GM19351 (cell line): ENCODE results near the gene ZDHHC9.
A peak's percentile ranks its signal among the peaks of the same experiment; 100 is the strongest.

ENCODE experiments used
- ATAC-seq: cut with Tn5 transposase; IDR thresholded peaks from one replicate; pipeline ENCODE4 v1.9.1; 2021; ENCODE audit warnings: mild to moderate bottlenecking, moderate library complexity; ENCODE audit not compliant: unreplicated experiment

ZDHHC9 gene

DNA sequence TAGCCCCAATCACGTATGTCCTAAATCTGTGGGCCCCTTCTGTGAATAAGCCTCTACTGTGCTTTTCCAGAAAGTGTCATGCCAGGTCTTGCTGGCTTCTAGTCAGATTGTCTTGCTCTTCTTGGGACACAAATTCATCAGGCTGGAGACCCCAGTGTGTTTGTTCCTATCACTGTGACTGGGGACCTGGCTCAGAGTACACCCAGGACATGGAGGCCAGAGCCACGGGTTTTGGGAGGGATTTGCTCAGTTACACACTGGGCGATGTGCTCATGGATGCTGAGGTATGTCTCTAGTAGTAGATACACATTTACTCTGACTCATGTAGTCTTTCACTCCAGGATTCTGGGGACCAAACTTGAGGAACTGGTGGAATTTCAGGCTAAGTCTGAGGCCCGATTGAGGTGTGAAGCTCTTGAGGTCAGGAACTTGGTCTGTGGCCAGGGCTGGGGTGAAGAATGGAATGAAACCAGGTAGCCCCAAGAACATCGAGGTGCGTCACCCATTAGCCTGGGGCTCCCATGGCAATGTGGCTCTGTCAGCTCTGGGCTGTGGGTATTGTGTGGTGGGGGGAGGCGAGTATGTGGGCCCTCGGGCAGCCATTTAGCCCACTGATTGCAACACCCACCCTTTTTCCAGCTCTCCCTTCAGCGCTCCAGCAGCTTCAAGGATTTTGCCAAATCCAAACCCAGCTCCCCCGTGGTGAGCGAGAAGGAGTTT is 56.2 kb downstream of the ZDHHC9 start:
- ATAC-seq = no peak

- ATAC-seq = peak; percentile 84
Observed at GRCh38 chrX:129786210-129786651, 57.5 kb downstream of the ZDHHC9 start.

GRCh38 chrX:129785160-129785947 is 58.3 kb downstream of the ZDHHC9 start:
- no peak for ATAC-seq

- no peak for ATAC-seq
Observed at GRCh38 chrX:129784371-129784770, 59.3 kb downstream of the ZDHHC9 start.

GRCh38 chrX:129783291-129783713 is 60.4 kb downstream of the ZDHHC9 start:
- no peak for ATAC-seq

DNA sequence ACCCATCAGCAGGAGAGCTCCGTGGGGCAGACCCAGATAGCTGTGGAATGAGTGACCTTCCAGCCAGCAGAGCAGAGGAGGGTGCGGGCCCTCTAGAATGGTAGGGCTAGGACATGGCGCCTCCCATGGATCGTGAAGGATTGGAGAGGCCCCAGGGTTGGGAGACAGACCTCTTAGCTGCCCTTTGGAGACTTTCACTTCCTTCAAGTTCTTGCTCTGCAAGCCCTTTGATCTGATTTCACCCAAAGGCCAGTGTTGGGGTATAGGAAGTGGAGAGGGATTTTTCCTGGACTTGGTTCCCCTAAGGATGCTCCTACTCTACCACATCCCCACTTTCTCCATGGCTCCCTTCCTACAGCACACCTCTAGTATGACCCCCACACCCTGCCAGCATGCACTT is 61.0 kb downstream of the ZDHHC9 start:
- ATAC-seq = no peak

DNA sequence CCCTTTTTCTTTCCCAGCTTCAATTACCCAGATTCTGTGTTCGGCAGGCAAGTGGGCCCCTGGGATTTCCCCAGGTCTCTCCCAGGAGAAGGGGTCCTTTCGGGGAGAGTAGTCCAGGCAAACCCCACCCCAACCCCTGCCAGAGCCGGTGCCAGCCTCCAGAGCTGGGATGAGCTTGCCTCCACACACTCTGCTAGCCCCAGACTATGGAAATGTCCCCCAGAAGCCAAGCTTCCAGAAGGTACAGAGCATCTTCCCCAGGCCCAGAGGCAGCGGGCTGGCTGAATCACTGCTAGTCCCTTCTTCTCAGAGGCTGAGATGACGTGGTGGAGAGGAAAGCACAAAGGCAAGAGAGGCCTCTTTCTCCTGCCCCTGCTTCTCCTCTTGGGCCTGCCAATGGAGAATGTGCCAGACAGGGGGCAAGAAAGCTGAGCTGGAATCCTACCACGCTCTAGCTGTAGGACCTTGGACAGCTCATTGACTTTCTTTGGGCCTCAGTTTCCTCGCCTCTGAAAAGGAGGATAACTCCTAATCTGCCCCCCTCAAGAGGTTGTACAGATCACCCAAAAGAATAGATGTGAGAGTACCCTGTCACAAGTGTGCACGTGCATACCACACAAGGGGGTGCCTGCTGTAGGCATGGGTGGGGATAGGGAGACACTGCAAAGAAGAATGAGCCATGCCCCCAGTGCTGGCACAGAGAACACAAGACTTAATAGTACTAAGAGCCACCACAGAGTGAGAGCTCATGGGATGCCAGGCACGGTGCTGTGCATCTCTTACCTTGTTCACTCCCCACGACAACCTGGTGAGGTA is 61.8 kb downstream of the ZDHHC9 start:
- ATAC-seq = no peak

GRCh38 chrX:129781134-129781672 is 62.5 kb downstream of the ZDHHC9 start:
- ATAC-seq = peak; percentile 61

DNA sequence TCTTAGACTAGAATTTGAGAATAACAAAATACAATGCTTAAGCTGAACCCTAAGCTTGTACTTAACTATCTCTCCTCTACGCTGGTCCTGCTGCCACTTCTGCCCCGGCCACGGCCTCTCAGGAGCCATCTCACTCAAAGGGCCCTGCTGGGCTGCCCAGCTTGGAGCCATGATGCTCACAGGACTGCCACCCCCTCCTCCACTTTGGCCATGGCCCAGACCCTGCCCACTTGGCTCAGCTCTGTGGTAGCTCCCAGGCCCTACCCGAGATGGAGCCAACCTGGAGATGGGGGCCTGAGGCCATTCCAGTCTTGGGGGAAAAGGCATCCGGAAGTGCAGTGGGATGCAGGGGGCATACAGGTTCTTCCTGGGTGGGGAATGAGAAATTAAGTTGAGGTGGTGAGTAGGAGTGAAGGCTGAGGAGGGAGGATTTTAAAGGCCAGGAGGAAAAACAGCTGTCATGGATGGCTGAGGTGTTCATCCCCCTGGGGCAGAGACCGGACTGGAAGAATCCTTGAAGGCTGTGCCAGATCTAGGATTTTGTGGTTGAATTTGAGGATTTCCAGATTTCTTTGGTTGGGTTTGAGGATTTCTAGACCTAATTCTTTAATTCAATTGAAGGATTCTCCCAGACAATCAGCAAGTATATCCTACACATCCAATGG is 63.1 kb downstream of the ZDHHC9 start:
- ATAC-seq = no peak

DNA sequence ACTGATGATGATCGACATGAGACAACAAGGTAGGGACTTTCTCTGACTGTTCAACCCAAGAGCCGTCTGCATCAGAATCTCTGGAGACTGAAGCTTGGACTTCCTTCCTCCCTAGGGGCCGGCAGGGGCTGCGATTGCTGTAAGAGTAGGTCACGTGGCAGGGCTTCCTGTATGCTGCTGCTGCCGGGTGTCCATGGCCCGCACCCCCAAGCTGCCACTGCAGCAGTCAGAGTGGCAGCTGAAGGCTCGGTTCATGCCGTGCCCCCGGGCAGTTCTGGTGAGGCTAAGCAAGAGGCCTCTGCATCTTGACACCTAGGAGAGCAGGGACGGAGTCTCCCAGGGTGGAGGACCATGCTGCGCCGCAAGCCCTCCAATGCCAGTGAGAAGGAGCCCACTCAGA is 63.9 kb downstream of the ZDHHC9 start, which contains the start of gene SASH3:
Gene SASH3 (plus strand): TSS at position 203 of the 400 bp plus-strand sequence. CDS start 149 bp downstream, at position 352.
- peak; percentile 32 for ATAC-seq

DNA sequence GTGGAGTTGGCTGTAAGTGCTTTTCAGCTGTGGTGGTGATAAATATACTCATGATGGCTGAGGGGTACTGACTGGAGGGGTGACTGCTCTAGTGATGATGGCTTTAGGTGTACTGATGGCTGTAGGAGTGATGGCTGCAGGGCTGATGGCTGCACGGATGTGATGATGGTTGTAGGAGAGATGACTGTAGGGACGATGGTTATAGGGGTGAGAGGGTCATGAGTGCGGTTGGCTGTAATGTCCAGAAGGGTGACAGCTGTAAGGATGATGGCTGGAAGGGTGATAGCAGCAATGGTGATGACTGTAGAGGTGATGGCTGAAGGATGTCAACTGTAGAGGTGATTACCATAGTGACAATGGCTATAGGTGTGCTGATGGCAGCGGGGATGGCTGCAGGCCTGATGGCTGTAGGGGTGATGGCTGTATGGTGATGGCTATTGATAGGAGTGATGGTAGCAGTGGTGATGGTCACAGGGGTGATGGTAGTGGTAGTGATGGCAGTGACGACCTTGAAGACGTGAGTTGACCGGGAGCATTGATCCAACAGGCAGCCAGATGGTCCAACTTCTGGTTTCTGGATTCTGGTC is 64.5 kb downstream of the ZDHHC9 start:
- ATAC-seq = no peak

- ATAC-seq = peak; percentile 15
Observed at GRCh38 chrX:129777218-129778030, 66.3 kb downstream of the ZDHHC9 start.

DNA sequence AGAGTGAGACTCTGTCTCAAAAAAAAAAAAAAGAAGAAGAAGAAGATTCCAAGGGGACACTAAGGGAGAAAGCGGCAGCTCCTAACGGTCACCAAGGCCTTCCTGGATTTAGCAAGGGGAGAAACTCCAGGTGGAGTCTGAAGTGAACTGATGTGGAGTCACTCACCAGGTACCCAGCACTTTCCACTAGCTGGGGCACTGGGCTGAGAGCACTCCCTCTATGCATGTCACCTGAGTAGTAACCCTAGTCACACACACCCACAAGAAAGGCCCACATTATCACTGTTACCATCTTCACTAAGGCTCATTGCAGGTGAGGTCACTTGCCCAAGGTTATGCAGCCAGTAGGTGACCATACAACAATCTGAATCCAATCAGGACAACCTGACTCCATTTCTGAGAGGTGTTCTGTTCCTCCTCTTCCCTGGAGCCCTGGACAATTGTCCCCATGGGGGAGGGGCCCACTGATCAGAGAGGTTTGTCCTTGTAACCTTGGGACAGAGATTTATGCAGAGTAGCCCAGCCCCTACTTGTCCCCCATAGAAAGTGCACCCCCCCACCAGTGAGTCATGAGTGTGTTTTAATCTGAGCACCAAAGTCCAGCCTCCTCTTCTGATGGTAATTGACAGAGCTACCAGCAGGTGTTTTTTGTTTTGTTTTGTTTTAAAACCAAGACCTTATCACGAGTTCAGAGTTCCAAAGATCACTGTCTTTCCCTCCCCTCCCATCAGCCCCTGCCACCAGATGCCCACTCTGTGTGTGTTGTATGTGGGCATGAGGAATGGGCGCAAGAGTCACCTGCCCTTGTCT is 69.8 kb downstream of the ZDHHC9 start:
- ATAC-seq = no peak

GRCh38 chrX:129772796-129773431 is 70.8 kb downstream of the ZDHHC9 start:
- peak; percentile 72 for ATAC-seq

- ATAC-seq = no peak
Observed at GRCh38 chrX:129771266-129771995, 72.3 kb downstream of the ZDHHC9 start.

GRCh38 chrX:129769467-129770154 is 74.1 kb downstream of the ZDHHC9 start:
- ATAC-seq = peak; percentile 43
